Posterior cingulate gyrus (tissue), 11 donors: Measurements from ENCODE around the gene RPS27.

Experiments used
- DNase-seq, 10 donors: peaks; one replicate each; pipeline versions ENCODE4 v3.0.0 to v3.0.0-alpha.2; 2020 to 2021; ENCODE audit warnings: mixed read lengths in 3 of 10
- intact Hi-C: fragments of 100-400 bp; cut with DNase I; formaldehyde crosslinking; loops from one replicate; pipeline ENCODE4 v1.15.1; 2023

The RPS27 gene

GRCh38 chr1:153990468-153991150, at the start of gene RPS27:
Gene RPS27, plus strand, starts transcription at chr1:153990762. Its CDS starts 35 bp downstream, at chr1:153990797.
- peak; percentile 76 to 98 (median 85) for DNase-seq
- intact Hi-C loops = no loop called here

DNA sequence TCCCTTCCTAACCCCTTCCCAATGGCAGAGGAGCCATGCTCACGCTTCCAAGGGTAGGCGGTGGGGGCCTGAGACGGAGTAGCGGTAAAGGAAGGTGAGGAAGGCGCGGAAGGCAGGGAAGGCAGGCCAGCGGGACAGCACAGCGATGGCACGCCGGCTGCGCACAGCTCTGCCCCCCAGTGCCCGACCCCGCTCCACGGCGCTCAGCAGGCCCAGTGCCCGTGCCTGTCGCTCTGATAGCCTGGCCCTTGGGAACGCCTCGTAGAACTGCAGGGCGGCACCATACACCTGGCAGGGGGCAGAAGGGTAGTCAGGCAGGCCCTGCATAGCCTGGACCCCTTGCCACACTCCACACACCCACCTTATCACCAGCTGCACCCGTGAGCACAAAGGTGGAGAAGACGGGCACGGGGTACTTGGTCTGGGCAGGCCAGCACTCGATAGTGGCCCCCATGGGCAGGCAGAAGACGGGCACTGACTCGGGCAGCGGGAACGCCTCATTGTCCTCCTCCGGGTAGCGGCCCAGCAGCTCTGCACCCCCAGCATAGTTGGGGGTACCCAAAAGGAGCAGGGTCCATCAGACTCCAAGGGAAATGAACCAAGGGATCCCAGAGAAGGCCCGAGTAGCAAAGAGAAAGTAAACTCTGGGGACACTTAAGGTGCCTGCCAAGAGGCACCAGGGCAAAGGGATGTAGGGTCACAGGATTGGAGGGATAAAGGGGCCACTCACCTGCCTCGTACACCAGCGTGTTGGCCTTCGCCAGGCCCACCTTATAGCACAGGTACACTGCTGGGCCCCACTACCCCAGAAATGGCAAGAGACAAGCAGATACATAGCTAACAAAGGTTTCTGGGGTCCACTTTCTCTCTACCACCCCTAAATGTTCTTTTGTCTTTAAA, 48.5 kb upstream of the RPS27 start:
- intact Hi-C loops = no loop called here
- peak in 1 of 10 donors; percentile 77 for DNase-seq

- DNase-seq = peak in 1 of 10 donors; percentile 78
- intact Hi-C loops = no loop called here
These were observed 47.6 kb upstream of the RPS27 start for GRCh38 chr1:153942766-153943549.

GRCh38 chr1:153944005-153944826, 46.3 kb upstream of the RPS27 start:
- DNase-seq = peak in 2 of 10 donors; percentile 70 to 72
- intact Hi-C loops = no loop called here

DNA sequence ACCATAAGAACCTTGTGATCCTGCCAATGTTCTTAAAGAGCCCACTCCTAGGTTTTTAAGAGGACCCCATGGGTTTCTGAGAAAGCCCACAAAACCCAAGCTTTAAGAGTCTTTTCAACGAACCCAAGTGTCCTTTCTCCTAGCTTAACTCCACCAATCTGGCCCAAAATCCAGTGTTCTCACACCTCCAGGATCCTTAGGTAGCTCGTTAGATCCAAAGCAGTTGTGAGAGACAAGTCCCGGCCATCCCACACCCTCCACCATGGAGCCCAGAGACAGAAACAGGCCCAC, 45.8 kb upstream of the RPS27 start:
- intact Hi-C loops = no loop called here
- no peak for DNase-seq

GRCh38 chr1:153945131-153945794, 45.3 kb upstream of the RPS27 start:
- DNase-seq = peak in 2 of 10 donors; percentile 73 to 80
- intact Hi-C loops = no loop called here

GRCh38 chr1:153945795-153946621, 44.6 kb upstream of the RPS27 start:
- DNase-seq = peak; percentile 63 to 97 (median 80)
- intact Hi-C loops = loop anchor here (1.0 to 2.0 kb wide), 3 partner anchors 12 to 149 kb away; partner anchors contain the start of gene CRTC2

DNA sequence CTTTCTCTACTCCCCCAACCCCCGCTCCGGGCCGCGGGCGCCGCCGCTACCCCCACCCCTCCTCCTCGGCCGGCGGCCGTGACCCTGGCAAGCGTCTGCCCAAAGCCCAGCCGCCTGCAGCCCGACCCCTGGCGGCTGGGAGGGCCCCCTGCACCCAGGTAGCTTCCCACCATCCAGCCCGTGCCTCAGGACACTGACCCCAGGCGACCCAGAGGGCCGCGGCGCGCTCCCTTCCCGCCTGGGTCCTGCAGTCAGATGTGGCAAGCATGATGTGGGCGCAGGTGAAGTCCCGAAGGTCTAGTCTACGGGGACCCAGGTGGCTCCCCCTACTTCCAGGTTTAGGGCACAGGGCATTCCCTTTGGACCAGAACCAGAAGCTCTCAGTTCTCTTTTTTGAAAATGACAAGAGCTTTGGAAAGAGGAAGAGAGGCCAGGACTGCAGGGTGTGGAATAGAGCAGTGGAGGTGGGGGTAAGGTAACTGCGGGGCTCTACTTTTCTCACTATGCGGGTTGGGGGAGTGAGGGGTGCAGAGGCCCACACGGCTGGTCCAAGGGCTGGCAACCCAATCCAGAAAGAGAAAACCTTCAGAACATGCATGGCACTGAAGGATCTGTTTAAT, 43.8 kb upstream of the RPS27 start, which contains the start of gene DENND4B:
Gene DENND4B, minus strand, starts transcription at position 97 of the 620 bp plus-strand sequence. CDS start 2,344 bp downstream, outside the sequence.
- intact Hi-C loops = loop anchor here (1.0 to 2.0 kb wide), 3 partner anchors 12 to 150 kb away; partner anchors contain the start of gene CRTC2

GRCh38 chr1:153951183-153951582, 39.4 kb upstream of the RPS27 start:
- intact Hi-C loops = no loop called here

More for the DNA sequence above, 43.8 kb upstream of the RPS27 start, which contains the start of gene DENND4B:
- DNase-seq = peak; percentile 66 to 97 (median 78)

GRCh38 chr1:153951801-153952200, 38.8 kb upstream of the RPS27 start:
- intact Hi-C loops = no loop called here
- no peak for DNase-seq

More at GRCh38 chr1:153951183-153951582, 39.4 kb upstream of the RPS27 start:
- DNase-seq = no peak

DNA sequence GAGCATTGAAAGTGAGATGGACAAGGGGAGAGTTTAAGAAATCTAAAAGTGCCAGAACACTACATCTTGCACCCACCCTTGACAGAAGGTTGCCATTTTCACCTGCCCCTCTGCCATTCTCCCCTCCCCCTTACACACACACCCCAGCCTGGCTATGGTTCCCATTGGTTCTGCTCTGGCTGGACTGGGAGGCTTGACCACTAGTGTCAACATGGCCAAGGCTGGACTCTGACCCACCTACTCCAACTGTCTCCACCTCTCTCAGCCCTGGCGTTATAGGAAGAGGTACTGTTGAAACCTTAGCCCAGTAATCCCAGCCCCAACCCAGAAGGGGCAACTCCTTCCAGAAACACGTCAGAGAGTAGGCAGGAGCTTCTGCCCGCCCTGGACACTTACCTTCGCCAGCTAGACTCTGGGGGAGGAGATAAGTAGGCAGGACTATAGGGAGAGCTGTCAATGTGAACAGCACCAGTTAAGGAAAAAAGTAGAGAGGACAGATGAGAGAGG, 36.6 kb upstream of the RPS27 start:
- intact Hi-C loops = no loop called here
- DNase-seq = no peak

- DNase-seq = no peak
- intact Hi-C loops = no loop called here
These were observed 35.7 kb upstream of the RPS27 start for GRCh38 chr1:153954826-153955225.

DNA sequence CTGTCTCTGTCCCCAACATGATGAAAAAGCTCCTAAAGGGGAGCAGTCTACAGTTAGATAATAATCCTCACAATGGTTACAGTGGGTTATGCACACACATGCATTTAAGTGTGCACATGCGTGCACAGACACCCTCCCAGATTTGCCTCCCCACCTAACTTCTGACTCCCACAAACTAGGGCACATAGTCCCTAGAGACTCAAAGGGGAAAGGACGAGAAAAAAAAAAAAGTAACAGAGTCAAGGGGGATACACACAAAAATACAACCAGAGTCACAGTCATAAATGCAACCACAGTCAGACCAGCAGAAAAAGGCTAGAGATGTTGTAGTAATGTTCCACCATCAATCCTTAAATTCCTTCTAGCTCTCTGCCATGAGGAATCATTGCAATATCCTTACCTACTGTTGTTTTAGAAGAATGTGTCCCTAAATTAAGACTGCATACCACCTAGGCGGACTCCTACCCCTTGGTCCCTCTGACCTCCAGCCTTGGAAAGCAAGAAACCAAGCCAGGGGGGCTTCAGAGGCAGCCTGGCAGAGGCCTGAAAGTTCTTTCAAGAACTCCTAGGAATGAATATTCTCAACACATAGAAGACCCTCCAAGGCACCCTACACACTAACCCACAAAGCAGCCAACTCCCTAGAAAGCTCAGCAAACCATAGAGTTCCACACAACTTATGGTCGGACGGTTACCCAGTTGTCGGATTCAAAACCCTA, 33.4 kb upstream of the RPS27 start:
- intact Hi-C loops = no loop called here
- no peak for DNase-seq

GRCh38 chr1:153957744-153958110, 32.8 kb upstream of the RPS27 start:
- DNase-seq = no peak
- intact Hi-C loops = loop anchor here (1.0 kb wide), 1 partner anchor 11 kb away; the partner anchor contains the start of gene DENND4B

- intact Hi-C loops = loop anchor here (1.0 kb wide), 1 partner anchor 12 kb away; the partner anchor contains the start of gene DENND4B
- DNase-seq = peak; percentile 98 to 100 (median 99)
These were observed 32.2 kb upstream of the RPS27 start, which contains the start of gene CRTC2 for GRCh38 chr1:153958111-153958960. Gene CRTC2, minus strand, starts transcription at chr1:153958612. Its CDS starts 115 bp downstream, at chr1:153958497.

DNA sequence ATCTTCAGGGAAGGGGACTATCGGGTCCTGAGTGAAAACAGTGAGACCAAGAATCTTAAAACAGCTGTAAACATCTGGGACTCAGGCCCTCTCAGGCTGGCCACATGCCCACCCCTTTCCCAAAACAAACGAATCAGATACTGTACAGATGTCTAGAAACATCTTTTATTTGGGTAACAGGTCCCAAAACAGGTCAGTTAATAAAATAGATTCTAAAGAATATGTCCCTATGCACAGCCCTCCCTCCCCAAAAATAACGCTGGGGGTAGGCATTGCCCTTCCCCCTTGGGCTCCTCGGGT, 31.7 kb upstream of the RPS27 start:
- no peak for DNase-seq

More for the DNA sequence above, 31.7 kb upstream of the RPS27 start:
- intact Hi-C loops = loop anchor here (1.0 kb wide), 1 partner anchor 13 kb away; the partner anchor contains the start of gene DENND4B
